SU-DHL-6 (cell line): ENCODE data around the gene SLC35F1.

Experiments used
- CTCF ChIP-seq: fragments of 200-600 bp; sonication (generic); IDR thresholded peaks from one replicate; pipeline ENCODE4 v1.5.1; 2017; ENCODE audit warnings: antibody characterized with exemption, mild to moderate bottlenecking, low read length, moderate library complexity; ENCODE audit not compliant: insufficient read depth, poor library complexity, severe bottlenecking
- EZH2phosphoT487 ChIP-seq: fragments of 200-600 bp; sonication (generic), shearing (Covaris generic); conservative IDR thresholded peaks from 2 replicates; pipeline ENCODE4 v1.6.1; 2018; ENCODE audit warnings: mild to moderate bottlenecking, antibody characterized with exemption, low read length, moderate library complexity, mixed read lengths

DNA sequence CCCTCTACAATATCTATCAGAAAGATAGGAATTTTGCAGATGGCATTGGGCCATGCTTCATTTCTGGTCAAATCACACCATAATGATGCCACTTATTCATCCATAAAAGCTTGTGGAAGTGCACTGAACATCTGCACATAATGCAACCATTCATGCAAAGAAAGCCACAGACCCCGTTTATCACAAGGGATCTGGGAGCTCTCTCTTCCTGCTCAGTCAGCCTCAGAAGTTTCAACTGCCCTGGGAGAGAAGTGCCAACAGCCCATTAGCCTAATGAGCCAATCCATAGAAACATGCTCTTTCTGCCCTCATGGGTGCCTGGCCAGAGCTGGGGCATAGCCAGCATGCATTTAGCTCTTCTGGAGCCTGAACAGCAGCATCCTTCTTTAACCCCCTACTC lies 85.8 kb downstream of the SLC35F1 start:
- TF ChIP-seq CTCF: no peak
- no peak for TF ChIP-seq EZH2phosphoT487
